ENCODE measurements around the gene DNAJC4.
A peak's percentile ranks its signal among the peaks of the same experiment; 100 is the strongest.

The DNAJC4 gene

GRCh38 chr11:64230171-64230984, at the start of gene DNAJC4:
TSS of gene DNAJC4 (plus strand) at chr11:64230548. CDS start at chr11:64230855, 307 bp downstream.
- peak; percentile 90 for DNase-seq

- no peak for DNase-seq
These were observed 49.5 kb upstream of the DNAJC4 start for GRCh38 chr11:64180891-64181290.

- DNase-seq = no peak
These were observed 48.6 kb upstream of the DNAJC4 start for GRCh38 chr11:64181506-64182411.

DNA sequence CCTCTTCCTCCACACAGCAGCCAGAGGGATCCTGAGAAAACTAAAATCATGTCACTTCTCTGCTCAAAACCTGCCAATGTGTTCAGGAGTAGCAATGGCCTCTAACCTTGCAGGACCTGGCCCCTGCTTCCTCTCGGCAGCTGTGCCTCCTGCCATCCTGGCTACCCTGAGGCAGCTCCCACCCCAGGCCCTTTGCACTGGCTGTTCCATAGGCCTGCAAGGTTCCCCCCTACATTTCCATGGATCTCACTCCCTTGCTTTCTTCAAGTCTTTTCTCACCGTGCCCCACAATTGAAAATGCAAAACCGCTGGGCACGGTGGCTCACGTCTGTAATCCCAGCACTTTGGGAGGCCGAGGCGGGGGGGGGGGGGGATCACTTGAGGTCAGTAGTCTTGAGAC, 46.5 kb upstream of the DNAJC4 start:
- no peak for DNase-seq

GRCh38 chr11:64185175-64185692, 45.1 kb upstream of the DNAJC4 start:
- no peak for DNase-seq

DNA sequence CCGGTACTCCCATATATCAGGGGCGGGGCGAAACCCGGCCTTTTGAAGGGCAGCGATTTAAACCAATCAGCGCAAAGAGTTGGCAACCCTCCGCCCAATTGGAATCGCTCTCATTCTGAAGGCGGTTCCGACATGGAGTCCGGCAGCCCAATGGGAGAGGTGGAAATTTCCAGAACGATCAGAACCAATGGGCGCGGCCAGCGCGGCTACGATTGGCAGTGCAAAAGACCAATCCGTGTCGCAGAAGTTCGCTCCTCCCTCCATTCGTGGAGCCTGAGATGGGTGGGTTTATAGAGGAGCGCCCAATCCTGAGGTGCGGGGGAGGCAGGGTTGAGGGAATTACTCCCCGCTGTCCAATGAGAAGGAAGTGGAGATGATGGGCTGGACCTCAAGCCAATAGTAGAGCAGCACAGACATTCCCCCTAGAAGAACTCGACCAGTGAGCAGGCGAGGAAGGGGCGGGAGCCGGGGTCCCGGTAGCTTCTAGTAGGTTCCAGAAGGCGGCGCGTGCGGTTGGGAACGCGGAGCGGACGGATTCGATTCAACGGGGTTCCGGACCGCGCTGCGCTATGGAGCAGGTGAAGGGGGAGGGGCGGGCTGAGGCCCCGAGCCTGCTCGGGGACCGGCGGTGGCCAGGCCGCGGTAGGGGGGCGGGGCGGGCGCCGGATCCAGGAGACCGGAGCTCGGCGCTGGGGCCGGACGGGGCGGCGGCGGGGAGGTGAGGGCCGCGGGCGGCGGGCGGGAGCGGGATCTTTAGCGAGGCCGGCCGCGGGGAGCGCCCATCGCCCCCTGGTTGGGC, 44.5 kb upstream of the DNAJC4 start, which contains the start of gene STIP1:
Gene STIP1 (plus strand): TSS at position 479 of the 799 bp plus-strand sequence. CDS start 91 bp downstream, at position 570.
- DNase-seq = peak; percentile 99

- no peak for DNase-seq
These were observed 43.7 kb upstream of the DNAJC4 start for GRCh38 chr11:64186492-64187165.

GRCh38 chr11:64192434-64192833, 37.9 kb upstream of the DNAJC4 start:
- DNase-seq = no peak

DNA sequence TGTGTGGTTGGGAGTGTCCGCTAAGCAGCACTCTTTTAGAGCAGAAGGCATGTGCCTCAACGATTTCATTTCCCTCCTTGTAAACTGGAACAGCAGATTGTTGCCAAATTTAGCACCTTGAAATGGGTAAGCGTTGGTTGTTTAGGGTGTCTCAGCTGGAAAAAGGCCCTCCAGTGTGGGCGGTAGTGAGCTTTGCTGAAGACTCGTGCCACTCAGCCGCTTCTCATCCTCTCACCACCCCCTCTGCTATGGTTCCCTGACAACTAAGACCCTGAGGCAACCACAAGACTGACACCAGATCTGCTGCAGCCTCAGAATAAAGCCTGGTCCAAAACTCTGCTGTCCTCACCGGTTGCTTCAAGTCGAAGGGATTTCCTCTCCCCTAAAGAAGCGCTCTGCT, 33.7 kb upstream of the DNAJC4 start:
- DNase-seq = no peak

DNA sequence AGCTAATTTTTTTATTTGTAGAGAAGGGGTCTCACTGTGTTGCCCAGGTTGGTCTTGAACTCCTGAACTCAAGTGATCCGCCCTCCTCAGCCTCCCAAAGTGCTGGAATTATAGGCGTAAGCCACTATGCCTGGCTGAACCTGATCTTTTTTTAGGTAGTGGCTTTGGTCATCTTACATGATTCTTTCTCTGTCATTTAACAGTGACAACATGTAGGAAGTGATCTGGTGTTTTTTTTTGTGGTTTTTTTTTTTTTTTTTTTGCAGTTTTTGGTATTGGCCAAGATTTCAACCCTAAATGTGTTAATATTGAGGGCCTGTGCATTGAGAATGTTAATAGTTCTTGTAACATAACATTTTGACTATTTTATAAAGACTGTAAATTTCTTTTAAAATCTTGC, 31.8 kb upstream of the DNAJC4 start:
- no peak for DNase-seq

DNA sequence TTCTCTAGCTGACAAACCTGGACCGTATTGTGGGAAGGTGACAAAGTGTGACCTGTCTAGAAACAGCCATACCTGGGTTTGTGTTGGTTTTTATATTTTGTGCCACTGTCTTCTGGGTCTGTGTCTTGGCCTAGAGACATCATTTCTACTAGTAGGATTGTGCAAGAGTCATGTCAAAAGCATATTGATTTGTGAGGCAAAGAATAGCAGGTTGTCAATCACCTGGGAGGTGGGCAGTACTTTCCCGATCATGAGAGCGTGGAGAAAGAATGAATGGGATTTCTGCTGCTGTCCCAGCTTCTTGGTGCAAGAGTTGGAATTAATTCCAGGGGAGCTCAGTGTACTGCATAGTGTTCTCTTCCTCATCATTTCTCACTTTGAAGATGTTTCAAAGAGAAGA, 28.8 kb upstream of the DNAJC4 start:
- DNase-seq = no peak

- no peak for DNase-seq
These were observed 27.4 kb upstream of the DNAJC4 start for GRCh38 chr11:64202992-64203391.

DNA sequence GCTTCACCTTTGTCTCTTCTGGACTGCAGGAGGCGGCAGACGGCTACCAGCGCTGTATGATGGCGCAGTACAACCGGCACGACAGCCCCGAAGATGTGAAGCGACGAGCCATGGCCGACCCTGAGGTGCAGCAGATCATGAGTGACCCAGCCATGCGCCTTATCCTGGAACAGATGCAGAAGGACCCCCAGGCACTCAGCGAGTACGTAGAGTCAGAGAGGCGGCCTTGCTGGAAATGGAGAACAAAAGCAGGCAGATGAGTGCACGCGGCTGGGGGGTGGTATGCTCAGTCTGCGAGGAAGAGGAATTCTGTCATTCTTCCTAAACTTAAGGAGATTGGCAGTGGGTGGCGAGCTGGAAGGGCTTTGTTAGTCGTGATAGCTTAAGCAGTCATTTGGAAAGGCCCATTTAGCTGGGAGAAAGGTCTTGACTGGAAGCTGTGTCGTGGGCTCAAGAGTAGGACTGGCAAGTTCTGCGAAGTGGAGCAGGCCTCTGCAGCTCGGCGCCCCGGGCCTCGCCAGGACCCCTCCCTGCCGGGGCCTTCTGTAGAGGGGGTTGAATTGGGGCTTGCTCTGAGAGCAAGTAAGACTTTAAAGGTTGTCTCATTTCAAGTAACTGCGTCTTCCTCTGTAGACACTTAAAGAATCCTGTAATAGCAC, 26.8 kb upstream of the DNAJC4 start:
- DNase-seq = no peak

GRCh38 chr11:64204080-64204440, 26.3 kb upstream of the DNAJC4 start:
- no peak for DNase-seq

DNA sequence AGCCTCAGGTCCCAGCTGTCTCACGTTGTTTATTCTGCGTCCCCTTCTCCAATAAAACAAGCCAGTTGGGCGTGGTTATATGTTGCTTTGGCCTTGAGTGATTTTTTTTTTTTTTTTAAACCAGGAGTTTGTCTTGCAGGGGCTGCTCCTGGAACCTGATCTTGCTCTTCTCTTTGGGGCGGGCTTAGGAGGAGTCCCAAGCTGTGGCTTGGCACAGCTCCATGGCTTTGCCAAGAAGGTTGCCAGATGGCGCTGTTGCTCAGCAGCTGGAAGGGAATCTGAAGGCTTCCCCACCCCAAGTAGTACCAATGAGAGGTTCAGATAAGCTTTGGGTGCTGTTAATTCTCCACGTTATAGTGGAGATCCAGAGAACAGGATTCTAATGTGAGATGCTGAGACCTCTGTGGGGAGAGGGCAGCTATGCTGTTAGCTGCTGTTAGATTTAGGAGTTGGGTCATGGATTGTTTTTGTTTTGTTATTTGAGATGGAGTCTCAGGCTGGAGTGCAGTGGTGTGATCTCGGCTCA, 25.8 kb upstream of the DNAJC4 start:
- peak; percentile 40 for DNase-seq

DNA sequence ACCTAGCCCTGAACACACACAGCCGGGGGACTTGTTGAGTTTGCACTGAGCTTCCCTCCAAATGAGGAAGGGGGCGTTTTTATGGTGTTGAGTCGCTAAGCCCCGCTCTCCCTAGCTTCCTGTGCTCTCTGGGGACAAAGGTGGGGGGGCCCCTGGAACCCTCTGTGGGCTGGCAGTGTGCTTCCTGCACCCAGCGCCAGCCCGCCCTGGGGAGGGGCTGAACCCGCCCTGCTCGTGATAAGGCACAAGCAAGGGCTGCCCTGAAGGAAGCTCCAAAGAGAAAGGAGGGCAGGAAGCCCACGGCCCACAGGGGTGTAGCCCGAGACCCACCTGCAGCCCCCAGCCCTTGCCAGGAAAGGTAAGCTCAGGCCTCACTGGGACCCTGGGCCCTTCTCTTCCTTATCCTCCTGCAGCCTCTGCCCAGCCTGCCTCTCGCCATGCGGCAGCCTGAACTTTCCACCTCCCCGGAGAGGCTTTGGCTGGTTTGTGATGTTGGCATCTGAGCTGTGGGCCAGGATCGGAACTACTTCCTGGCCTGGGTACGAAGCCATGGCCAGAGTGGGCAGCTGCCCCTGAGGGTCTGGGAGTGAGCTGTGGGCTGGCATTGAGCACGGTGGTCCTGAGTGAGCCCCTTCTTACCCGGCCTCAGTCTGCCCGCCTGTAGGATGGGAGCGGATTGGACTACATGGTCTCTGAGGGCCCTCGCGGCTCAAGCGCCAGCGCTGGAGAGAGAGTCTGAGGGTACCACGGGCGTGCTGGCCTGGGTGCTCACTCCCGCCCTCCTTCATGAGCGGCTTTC, 23.7 kb upstream of the DNAJC4 start, which contains the start of gene FERMT3:
Gene FERMT3 (plus strand): TSS at position 265 of the 799 bp plus-strand sequence. CDS start 644 bp downstream, outside the sequence.
- DNase-seq = no peak

DNA sequence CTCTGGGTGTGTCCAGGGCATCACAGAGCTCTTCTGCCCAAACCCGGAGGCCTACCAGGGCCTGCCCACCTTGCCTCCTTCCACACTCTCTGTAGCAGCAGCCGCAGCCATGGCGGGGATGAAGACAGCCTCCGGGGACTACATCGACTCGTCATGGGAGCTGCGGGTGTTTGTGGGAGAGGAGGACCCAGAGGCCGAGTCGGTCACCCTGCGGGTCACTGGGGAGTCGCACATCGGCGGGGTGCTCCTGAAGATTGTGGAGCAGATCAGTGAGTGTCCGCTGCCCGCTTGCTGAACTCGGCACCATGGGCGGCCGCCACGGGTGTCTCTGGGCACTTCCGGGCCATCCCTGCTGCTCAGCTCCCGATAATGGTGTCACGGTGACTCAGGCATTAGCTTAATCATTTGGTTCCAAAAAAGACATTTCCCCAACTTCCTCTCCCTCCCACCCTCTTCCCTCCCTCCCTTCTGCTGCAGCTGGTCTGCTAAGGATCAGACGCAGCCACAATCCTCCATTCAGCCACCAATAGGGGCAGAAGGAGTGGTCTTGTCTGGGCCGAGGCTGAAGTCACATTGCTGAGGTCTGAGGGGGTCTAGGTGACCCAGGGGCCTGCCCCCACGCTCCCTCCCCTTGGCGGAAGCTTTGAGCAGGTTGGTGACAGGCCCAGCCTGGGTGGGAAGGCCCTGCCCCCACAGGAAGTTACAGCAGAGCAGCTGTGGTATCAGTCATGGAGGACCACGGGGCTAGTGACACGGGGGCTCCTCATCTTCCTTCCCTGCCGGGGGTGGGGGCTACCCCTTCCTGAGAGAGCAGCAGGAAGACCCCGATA, 22.9 kb upstream of the DNAJC4 start:
- DNase-seq = no peak

DNA sequence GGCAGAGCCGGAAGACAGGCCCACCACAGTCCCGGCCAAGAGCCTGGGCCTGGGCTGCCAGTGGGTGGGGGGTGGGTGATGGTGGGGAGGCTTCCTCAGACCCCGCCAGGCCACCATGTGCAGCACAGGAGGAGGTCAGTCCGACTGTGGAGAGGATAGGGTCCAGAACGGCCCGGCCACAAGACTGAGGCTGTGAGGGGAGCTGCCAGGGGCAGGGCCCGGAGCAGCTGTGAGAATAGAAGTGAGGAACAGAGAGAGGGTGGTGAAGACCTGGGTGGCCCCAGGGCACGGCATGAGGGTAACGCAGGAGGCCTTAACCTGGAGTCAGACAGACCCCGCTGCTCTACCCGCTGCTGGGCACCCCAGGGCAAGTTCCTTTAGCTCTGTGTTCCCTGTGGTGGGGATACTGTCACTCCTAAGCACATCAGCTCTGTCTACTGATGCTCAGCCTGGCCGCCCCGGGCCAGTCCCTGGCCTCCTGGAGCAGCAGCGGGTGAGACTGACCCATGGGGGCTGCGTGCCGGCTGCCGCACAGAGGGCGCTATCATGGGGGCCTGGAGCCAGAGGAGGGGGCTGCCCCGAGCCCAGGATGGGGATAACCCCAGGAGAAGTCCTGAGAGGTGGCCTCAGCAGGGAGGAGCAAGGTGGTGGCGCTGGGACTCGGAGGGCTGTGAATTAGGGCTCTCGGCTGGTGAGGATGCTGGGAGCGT, 22.1 kb upstream of the DNAJC4 start:
- DNase-seq = no peak
